ENCODE data around the gene FMNL1. TPM values are rescaled to one million over a fixed set of nuclear protein-coding genes. Genes with fewer than 3 reads are reported as not detected.

The FMNL1 gene
- total and polyA plus RNA-seq, 10 of the 15 experiments (the other 5 are each of a cell fraction or from before 2014, with no cell fraction given) = 3.3 to 108 (median 19.5) TPM

DNA sequence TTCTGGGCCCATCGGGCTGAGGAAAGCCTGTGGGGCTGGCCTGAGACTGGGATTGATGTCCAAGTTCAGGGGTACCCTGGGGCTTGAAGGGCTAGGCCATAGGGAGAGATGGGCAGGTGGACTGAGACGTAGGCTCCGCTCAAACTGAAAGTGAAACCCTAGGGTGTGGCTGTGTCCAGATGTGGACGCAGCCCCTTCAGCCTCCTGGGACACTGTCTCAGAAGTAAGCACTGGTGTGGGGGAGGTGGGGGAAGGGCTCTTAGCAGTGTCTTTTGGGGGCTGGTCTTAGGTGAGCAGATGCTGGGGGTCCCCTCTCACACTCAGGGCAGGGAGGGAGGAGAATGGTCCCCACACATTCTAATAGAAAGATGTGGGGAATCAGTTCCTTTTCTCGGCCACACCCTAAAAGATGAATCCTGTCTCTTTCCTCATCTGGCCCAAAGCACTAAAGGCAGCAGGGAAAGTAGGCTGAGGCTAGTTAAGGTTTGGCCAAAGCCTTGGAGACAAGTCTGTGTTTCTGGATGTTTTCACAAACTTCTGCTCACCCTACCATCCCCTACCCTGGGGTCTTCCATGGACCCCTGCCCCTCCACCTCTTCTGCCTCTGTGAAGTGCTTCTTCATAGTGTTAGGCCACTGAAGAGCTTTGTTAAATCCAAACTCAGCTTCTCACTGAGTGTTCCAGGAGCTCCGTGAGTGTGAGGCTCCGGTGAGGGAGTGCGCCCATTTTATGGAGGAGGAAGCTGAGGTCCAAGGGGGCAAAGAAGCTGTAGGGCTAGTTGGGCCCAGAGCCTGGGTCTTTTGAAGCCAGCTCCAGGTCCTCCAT lies 5.6 kb downstream of the FMNL1 start (continued):
- peak; percentile 56 for TF ChIP-seq DPF2 (IDR thresholded peaks at IDR 0.05)
- peak; percentile 77 for TF ChIP-seq TBL1XR1 (IDR thresholded peaks at IDR 0.05; ENCODE audit: low read depth, low read length)
- TF ChIP-seq MXI1 (IDR thresholded peaks at IDR 0.05; ENCODE audit: low read depth, low read length) = peak; percentile 36; the same call in 1 of the 2 replicates
- TF ChIP-seq CREM (IDR thresholded peaks at IDR 0.05; ENCODE audit: low read depth) = peak; percentile 61; the same call in 1 of the 2 replicates
- TF ChIP-seq CBX5 (IDR thresholded peaks at IDR 0.05; ENCODE audit: low read depth) = no peak
- TF ChIP-seq SIN3A (IDR thresholded peaks at IDR 0.05; ENCODE audit: low read depth, low read length) = no peak
- TF ChIP-seq ETV6 (conservative IDR thresholded peaks at IDR 0.05 in 1 of 2, IDR thresholded peaks at IDR 0.05 in 1 of 2; ENCODE audit: borderline replicate concordance in 1 of 2, low read depth in 1 of 2) = 0 out of 4 replicates have a peak, but pooled peaks of 1 of the 2 experiments have one; percentile 36
- peak; percentile 75 for TF ChIP-seq SPI1 (IDR thresholded peaks at IDR 0.05; ENCODE audit: borderline replicate concordance, insufficient read depth, low read depth, low read length)
- TF ChIP-seq SUPT20H (IDR thresholded peaks at IDR 0.05; ENCODE audit: borderline replicate concordance, control insufficient read depth, low read depth, low read length) = no peak
- no peak for TF ChIP-seq RAD21 (IDR thresholded peaks at IDR 0.05; ENCODE audit: insufficient read depth, low read depth, low read length)
- no peak for TF ChIP-seq FOXM1 (IDR thresholded peaks at IDR 0.05; ENCODE audit: low read depth, low read length)
- TF ChIP-seq, protein P1, sequence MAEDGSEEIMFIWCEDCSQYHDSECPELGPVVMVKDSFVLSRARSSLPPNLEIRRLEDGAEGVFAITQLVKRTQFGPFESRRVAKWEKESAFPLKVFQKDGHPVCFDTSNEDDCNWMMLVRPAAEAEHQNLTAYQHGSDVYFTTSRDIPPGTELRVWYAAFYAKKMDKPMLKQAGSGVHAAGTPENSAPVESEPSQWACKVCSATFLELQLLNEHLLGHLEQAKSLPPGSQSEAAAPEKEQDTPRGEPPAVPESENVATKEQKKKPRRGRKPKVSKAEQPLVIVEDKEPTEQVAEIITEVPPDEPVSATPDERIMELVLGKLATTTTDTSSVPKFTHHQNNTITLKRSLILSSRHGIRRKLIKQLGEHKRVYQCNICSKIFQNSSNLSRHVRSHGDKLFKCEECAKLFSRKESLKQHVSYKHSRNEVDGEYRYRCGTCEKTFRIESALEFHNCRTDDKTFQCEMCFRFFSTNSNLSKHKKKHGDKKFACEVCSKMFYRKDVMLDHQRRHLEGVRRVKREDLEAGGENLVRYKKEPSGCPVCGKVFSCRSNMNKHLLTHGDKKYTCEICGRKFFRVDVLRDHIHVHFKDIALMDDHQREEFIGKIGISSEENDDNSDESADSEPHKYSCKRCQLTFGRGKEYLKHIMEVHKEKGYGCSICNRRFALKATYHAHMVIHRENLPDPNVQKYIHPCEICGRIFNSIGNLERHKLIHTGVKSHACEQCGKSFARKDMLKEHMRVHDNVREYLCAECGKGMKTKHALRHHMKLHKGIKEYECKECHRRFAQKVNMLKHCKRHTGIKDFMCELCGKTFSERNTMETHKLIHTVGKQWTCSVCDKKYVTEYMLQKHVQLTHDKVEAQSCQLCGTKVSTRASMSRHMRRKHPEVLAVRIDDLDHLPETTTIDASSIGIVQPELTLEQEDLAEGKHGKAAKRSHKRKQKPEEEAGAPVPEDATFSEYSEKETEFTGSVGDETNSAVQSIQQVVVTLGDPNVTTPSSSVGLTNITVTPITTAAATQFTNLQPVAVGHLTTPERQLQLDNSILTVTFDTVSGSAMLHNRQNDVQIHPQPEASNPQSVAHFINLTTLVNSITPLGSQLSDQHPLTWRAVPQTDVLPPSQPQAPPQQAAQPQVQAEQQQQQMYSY (CRISPR knock-in tag; IDR thresholded peaks at IDR 0.05) = no peak
- no peak for TF ChIP-seq RUNX3 (IDR thresholded peaks at IDR 0.05; ENCODE audit: low read length)
- 0 out of 2 replicates have a peak, but pooled peaks have one; percentile 15 for TF ChIP-seq CBFB (IDR thresholded peaks at IDR 0.05; ENCODE audit: low read depth)
- TF ChIP-seq, protein P2, sequence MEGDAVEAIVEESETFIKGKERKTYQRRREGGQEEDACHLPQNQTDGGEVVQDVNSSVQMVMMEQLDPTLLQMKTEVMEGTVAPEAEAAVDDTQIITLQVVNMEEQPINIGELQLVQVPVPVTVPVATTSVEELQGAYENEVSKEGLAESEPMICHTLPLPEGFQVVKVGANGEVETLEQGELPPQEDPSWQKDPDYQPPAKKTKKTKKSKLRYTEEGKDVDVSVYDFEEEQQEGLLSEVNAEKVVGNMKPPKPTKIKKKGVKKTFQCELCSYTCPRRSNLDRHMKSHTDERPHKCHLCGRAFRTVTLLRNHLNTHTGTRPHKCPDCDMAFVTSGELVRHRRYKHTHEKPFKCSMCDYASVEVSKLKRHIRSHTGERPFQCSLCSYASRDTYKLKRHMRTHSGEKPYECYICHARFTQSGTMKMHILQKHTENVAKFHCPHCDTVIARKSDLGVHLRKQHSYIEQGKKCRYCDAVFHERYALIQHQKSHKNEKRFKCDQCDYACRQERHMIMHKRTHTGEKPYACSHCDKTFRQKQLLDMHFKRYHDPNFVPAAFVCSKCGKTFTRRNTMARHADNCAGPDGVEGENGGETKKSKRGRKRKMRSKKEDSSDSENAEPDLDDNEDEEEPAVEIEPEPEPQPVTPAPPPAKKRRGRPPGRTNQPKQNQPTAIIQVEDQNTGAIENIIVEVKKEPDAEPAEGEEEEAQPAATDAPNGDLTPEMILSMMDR (IDR thresholded peaks at IDR 0.05 in 2 of 3, conservative IDR thresholded peaks at IDR 0.05 in 1 of 3; ENCODE audit: control insufficient read depth in 2 of 3, extremely low read depth in 1 of 3, insufficient read depth in 1 of 3, low read depth in 3 of 3, low read length in 3 of 3) = no peak
- no peak for TF ChIP-seq NRF1 (conservative IDR thresholded peaks at IDR 0.05; ENCODE audit: low read depth, low read length)
- no peak for TF ChIP-seq ZZZ3 (IDR thresholded peaks at IDR 0.05; ENCODE audit: control insufficient read depth, insufficient read length, low read depth)
- TF ChIP-seq, protein P3, sequence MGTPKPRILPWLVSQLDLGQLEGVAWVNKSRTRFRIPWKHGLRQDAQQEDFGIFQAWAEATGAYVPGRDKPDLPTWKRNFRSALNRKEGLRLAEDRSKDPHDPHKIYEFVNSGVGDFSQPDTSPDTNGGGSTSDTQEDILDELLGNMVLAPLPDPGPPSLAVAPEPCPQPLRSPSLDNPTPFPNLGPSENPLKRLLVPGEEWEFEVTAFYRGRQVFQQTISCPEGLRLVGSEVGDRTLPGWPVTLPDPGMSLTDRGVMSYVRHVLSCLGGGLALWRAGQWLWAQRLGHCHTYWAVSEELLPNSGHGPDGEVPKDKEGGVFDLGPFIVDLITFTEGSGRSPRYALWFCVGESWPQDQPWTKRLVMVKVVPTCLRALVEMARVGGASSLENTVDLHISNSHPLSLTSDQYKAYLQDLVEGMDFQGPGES (IDR thresholded peaks at IDR 0.05) = 0 out of 2 replicates have a peak, but pooled peaks have one; percentile 5
- TF ChIP-seq, protein P4, sequence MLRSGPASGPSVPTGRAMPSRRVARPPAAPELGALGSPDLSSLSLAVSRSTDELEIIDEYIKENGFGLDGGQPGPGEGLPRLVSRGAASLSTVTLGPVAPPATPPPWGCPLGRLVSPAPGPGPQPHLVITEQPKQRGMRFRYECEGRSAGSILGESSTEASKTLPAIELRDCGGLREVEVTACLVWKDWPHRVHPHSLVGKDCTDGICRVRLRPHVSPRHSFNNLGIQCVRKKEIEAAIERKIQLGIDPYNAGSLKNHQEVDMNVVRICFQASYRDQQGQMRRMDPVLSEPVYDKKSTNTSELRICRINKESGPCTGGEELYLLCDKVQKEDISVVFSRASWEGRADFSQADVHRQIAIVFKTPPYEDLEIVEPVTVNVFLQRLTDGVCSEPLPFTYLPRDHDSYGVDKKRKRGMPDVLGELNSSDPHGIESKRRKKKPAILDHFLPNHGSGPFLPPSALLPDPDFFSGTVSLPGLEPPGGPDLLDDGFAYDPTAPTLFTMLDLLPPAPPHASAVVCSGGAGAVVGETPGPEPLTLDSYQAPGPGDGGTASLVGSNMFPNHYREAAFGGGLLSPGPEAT (IDR thresholded peaks at IDR 0.05; ENCODE audit: low read depth) = peak; percentile 37; the same call in 1 of the 2 replicates
- no peak for TF ChIP-seq RFX5 (IDR thresholded peaks at IDR 0.05; ENCODE audit: low read depth, low read length)
- TF ChIP-seq MTA3 (IDR thresholded peaks at IDR 0.05; ENCODE audit: borderline replicate concordance, low read length) = no peak
